Lower leg skin (tissue), 3 donors: ENCODE data around the gene TRIP11.

Experiments
- POLR2A ChIP-seq, 2 donors: fragments of 450-650 bp; IDR thresholded peaks; one replicate each; pipeline ENCODE4 v1.6.1; 2016 to 2017; ENCODE audit warnings: antibody characterized with exemption in 2 of 2, mild to moderate bottlenecking in 1 of 2, moderate library complexity in 1 of 2
- TF ChIP-seq, protein P1 (sequence below), 3 donors: fragments of 450-650 bp; IDR thresholded peaks; one replicate each; pipeline ENCODE4 v1.5.1; 2016; ENCODE audit warnings: antibody characterized with exemption in 3 of 3, mild to moderate bottlenecking in 3 of 3, moderate library complexity in 2 of 3

DNA sequence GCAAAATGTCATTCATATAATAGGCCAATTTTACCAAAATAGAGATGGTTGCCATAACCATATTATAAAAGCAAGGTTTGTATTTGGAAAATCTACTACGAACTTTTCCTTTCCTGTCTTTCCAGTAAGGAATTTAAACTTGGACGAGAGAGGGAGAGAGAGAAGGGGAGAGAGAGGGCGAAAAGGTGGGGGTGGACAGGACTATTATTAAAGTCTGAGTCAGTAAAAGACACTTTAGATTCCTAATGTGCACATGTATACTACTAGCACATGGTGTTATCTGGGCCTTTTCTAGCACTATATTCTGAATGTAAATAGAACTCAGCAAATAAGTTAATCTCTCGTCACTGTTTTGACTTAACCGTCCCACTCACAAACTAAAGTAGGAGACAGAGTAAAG, 62.0 kb downstream of the TRIP11 start:
- TF ChIP-seq, protein P1, sequence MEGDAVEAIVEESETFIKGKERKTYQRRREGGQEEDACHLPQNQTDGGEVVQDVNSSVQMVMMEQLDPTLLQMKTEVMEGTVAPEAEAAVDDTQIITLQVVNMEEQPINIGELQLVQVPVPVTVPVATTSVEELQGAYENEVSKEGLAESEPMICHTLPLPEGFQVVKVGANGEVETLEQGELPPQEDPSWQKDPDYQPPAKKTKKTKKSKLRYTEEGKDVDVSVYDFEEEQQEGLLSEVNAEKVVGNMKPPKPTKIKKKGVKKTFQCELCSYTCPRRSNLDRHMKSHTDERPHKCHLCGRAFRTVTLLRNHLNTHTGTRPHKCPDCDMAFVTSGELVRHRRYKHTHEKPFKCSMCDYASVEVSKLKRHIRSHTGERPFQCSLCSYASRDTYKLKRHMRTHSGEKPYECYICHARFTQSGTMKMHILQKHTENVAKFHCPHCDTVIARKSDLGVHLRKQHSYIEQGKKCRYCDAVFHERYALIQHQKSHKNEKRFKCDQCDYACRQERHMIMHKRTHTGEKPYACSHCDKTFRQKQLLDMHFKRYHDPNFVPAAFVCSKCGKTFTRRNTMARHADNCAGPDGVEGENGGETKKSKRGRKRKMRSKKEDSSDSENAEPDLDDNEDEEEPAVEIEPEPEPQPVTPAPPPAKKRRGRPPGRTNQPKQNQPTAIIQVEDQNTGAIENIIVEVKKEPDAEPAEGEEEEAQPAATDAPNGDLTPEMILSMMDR (IDR thresholded peaks at IDR 0.05): no peak
- TF ChIP-seq POLR2A (IDR thresholded peaks at IDR 0.05): no peak
